Esophagus squamous epithelium (tissue), 5 donors: ENCODE results near the gene FHL2. TPM values are rescaled to one million over a fixed set of nuclear protein-coding genes. Genes with fewer than 3 reads are reported as not detected.

Source experiments
- DNase-seq: peaks from one replicate; lab custom pipeline; 2025; lab: John Stamatoyannopoulos, UW
- H3K27ac ChIP-seq, 4 donors: fragments of 200-600 bp; sonication (generic); one replicate each; pipeline ENCODE4 v1.5.1; 2016 to 2019; ENCODE audit warnings: mild to moderate bottlenecking in 1 of 4
- H3K27me3 ChIP-seq, 4 donors: fragments of 200-600 bp; sonication (generic); 1 replicate in 3 of 4; 2 replicates in 1 of 4; pipeline versions ENCODE4 v1.5.1 to v1.6.0; 2017 to 2021; ENCODE audit warnings: antibody characterized with exemption in 1 of 4
- H3K36me3 ChIP-seq, 3 donors: fragments of 200-600 bp; sonication (generic); one replicate each; pipeline ENCODE4 v1.5.1; 2016 to 2019
- H3K4me1 ChIP-seq, 3 donors: fragments of 200-600 bp; sonication (generic); one replicate each; pipeline ENCODE4 v1.5.1; 2017 to 2019
- H3K4me3 ChIP-seq, 4 donors: fragments of 200-600 bp; sonication (generic); 1 replicate in 3 of 4; 2 replicates in 1 of 4; pipeline ENCODE4 v1.5.1; 2016 to 2019; ENCODE audit warnings: mild to moderate bottlenecking in 2 of 4, moderate library complexity in 1 of 4
- H3K9me3 ChIP-seq, 3 donors: fragments of 200-600 bp; sonication (generic); one replicate each; pipeline ENCODE4 v1.5.1; 2016 to 2019
- CTCF ChIP-seq, 6 experiments: fragments of 450-650 bp in 4 of 6; fragments of 200-600 bp in 2 of 6; sonication (generic) in 2 of 6; IDR thresholded peaks; one replicate each; pipeline ENCODE4 v1.5.1; 2016 to 2019; ENCODE audit warnings: antibody characterized with exemption in 6 of 6, mild to moderate bottlenecking in 4 of 6, moderate library complexity in 4 of 6
- POLR2A ChIP-seq, 4 donors: fragments of 450-650 bp; IDR thresholded peaks; one replicate each; pipeline ENCODE4 v1.6.1; 2017; ENCODE audit warnings: antibody characterized with exemption in 4 of 4, mild to moderate bottlenecking in 4 of 4, moderate library complexity in 3 of 4
- WGBS, 2 donors: methylation state at CpG; one replicate each; pipeline ENCODE4 v1.1.5; 2018; 5-methylcytosine and 5-hydroxymethylcytosine counted together
- intact Hi-C: fragments of 100-400 bp; cut with DNase I; formaldehyde crosslinking; loops from one replicate; pipeline ENCODE4 v1.15.0; 2022
- total RNA-seq, 4 donors: library from RNA; depleted of rRNA; stranded (reverse); fragments of >200 nt; gene quantifications; one replicate each; pipeline ENCODE4 v1.1.0, GENCODE V29; 2016
- donor health status: DM: yes; HTN: yes; CAD: no.

FHL2 gene
- total RNA-seq, 4 donors from 2014 or later = 46.1 to 89.1 (median 54.7) TPM

DNA sequence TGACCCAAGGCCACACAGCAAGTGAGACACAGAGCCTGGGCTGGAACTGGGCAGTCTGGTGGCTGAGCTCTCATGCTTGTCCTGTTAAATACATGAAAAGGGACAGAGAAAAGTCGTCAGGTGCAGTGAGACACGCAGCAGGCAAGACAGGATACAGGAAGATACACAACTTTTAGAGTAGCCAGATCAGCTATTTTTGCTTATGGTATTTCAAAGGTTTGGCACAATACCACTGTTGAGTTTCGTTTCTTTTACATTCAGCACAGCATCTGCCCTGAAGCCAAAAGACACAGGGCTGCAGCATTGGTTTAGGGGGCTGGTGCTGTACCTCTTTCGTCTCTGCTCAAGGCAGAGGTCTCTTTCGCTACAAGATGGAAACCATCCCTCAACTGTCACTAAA lies 14.0 kb downstream of the FHL2 start:
- Histone ChIP-seq H3K4me1 (peaks cover 21 to 90% (median 42%) of the 10 kb centered on the region in 3 donors), H3K27ac (peak overlapping the region in 3 of 4 donors; percentile 11 to 50 (median 40)), H3K9me3 (no peaks in the 10 kb centered on the region), H3K4me3 (no peak overlapping the region), H3K27me3 (no peaks in the 10 kb centered on the region), H3K36me3 (peaks cover 0 to 55% (median 9%) of the 10 kb centered on the region in 3 donors)
- intact Hi-C loops = no loop called here
- TF ChIP-seq POLR2A (IDR thresholded peaks at IDR 0.05) (no peak), CTCF (IDR thresholded peaks at IDR 0.05) (no peak)
- no peak for DNase-seq
- 67 to 79% methylated on average over 5 of the region's 5 CpGs for WGBS, 2 donors

DNA sequence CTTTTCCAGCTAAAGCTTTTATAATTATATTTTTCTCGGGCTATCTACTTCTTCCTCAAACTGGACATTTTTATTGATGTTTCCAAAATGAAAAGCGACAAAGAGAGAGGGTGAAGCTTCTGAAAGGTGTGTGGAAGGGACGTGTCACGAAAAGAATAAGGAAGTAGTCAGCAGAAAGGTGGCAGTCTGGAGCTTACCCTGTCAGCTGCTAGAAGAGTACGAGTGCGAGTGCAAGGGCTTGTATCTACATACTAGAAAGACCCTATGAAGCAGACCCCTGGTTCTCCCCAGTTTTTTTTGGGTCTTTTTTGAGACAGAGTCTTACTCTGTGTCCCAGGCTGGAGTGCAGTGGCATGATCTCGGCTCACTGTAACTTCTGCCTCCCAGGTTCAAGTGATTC lies 14.6 kb downstream of the FHL2 start:
- Histone ChIP-seq H3K9me3 (no peaks in the 10 kb centered on the region), H3K27me3 (no peaks in the 10 kb centered on the region), H3K27ac (peak overlapping the region in 3 of 4 donors; percentile 11 to 50 (median 40)), H3K4me1 (peaks cover 25 to 91% (median 43%) of the 10 kb centered on the region in 3 donors), H3K36me3 (peaks cover 0 to 55% (median 9%) of the 10 kb centered on the region in 3 donors), H3K4me3 (no peak overlapping the region)
- WGBS, 2 donors = 53 to 77% methylated on average over 7 of the region's 7 CpGs
- no peak for TF ChIP-seq CTCF (IDR thresholded peaks at IDR 0.05)
- TF ChIP-seq POLR2A (IDR thresholded peaks at IDR 0.05) = no peak
- no peak for DNase-seq
- intact Hi-C loops = no loop called here

- H3K36me3 ChIP-seq = peaks cover 0 to 55% (median 9%) of the 10 kb centered on the region in 3 donors
- TF ChIP-seq CTCF (IDR thresholded peaks at IDR 0.05) (no peak), POLR2A (IDR thresholded peaks at IDR 0.05) (no peak)
- H3K27me3 ChIP-seq = no peaks in the 10 kb centered on the region
- no peaks in the 10 kb centered on the region for H3K9me3 ChIP-seq
- 63 to 68% methylated on average over 8 of the region's 8 CpGs for WGBS, 2 donors
- peaks cover 24 to 93% (median 48%) of the 10 kb centered on the region in 3 donors for H3K4me1 ChIP-seq
- DNase-seq = no peak
- no peak overlapping the region for H3K4me3 ChIP-seq
- H3K27ac ChIP-seq = peak overlapping the region in 3 of 4 donors; percentile 40 to 50 (median 45)
- intact Hi-C loops = no loop called here
These were observed 15.3 kb downstream of the FHL2 start for GRCh38 chr2:105383432-105384166.

GRCh38 chr2:105382177-105382576 lies 16.7 kb downstream of the FHL2 start:
- no peak overlapping the region for H3K4me3 ChIP-seq
- intact Hi-C loops = no loop called here
- WGBS, 2 donors = 78 to 84% methylated on average over 5 of the region's 5 CpGs
- H3K27ac ChIP-seq = peak overlapping the region; percentile 72 to 87 (median 86)
- H3K27me3 ChIP-seq = no peaks in the 10 kb centered on the region
- no peaks in the 10 kb centered on the region for H3K9me3 ChIP-seq
- peaks cover 27 to 94% (median 58%) of the 10 kb centered on the region in 3 donors for H3K4me1 ChIP-seq
- TF ChIP-seq CTCF (IDR thresholded peaks at IDR 0.05) = no peak
- no peak for TF ChIP-seq POLR2A (IDR thresholded peaks at IDR 0.05)
- DNase-seq = no peak
- peaks cover 0 to 49% (median 9%) of the 10 kb centered on the region in 3 donors for H3K36me3 ChIP-seq

- no peaks in the 10 kb centered on the region for H3K9me3 ChIP-seq
- TF ChIP-seq POLR2A (IDR thresholded peaks at IDR 0.05) (no peak), CTCF (IDR thresholded peaks at IDR 0.05) (no peak)
- H3K4me3 ChIP-seq = no peak overlapping the region
- H3K36me3 ChIP-seq = peaks cover 0 to 48% (median 9%) of the 10 kb centered on the region in 3 donors
- 43 to 49% methylated on average over 12 to 14 of the region's 14 CpGs for WGBS, 2 donors
- no peak for DNase-seq
- H3K27me3 ChIP-seq = no peaks in the 10 kb centered on the region
- intact Hi-C loops = no loop called here
- peak overlapping the region; percentile 72 to 87 (median 86) for H3K27ac ChIP-seq
- H3K4me1 ChIP-seq = peaks cover 27 to 99% (median 60%) of the 10 kb centered on the region in 3 donors
These were observed 17.7 kb downstream of the FHL2 start for GRCh38 chr2:105381101-105381668.
